K562 (cell line): ENCODE data around the gene DPP9. TPM values are rescaled to one million over a fixed set of nuclear protein-coding genes. Genes with fewer than 3 reads are reported as not detected.
A peak's percentile ranks its signal among the peaks of the same experiment; 100 is the strongest.
"Not testable (repeated sequence)": the region's sequence is repeated elsewhere in the genome, so short reads cannot be mapped to it uniquely, and the experiment has no call there.

Experiments
- ATAC-seq: fragments of 200-7000 bp; cut with Tn5 transposase; 3 replicates; pipeline ENCODE4 v1.9.1; 2020; ENCODE audit warnings: moderate library complexity
- BruUV-seq: library from RNA; stranded (reverse); fragments of 400-500 nt; replicated peaks from 2 replicates; lab custom pipeline; 2021; lab: Mats Ljungman, UMichigan
- CTCF ChIA-PET: fragments of 300-600 bp; formaldehyde crosslinking; extraction: SDS; loops from one replicate; lab custom pipeline; 2021; ENCODE audit warnings: low intra/inter-chr PET ratio; lab: Yijun Ruan, JAX
- POLR2A ChIA-PET: fragments of 300-600, 350-650 bp; sonication (Branson Sonifier 250); formaldehyde crosslinking; extraction: SDS; loops from one replicate; lab custom pipeline; 2021; ENCODE audit warnings: antibody characterized with exemption, inconsistent platforms; lab: Yijun Ruan, JAX
- DNase-seq, 4 experiments: peaks; one replicate each; pipeline versions ENCODE4 v3.0.0 to v3.0.0-alpha.2; 2011 to 2018; ENCODE audit warnings: low spot score in 3 of 4, mixed read lengths in 3 of 4; ENCODE audit errors: extremely low read depth in 1 of 4
- FAIRE-seq: peaks from 2 replicates; lab custom pipeline; 2011; peaks lifted over from hg19 to GRCh38; lab: Jason Lieb, UNC
- H2AFZ ChIP-seq: 2 replicates; pipeline ENCODE4 v1.6.0; 2011; ENCODE audit warnings: low read depth, low read length, control low read depth, inconsistent platforms
- H3K27ac ChIP-seq: fragments of 200-600 bp; 3 replicates; pipeline ENCODE4 v1.8.0; 2011; ENCODE audit warnings: low read depth, mild to moderate bottlenecking, control low read depth, inconsistent platforms, low read length, moderate library complexity, mixed read lengths; ENCODE audit errors: extremely low read depth
- H3K27me3 ChIP-seq, 2 experiments: fragments of 300-600 bp in 1 of 2; 2 replicates in 1 of 2; 3 replicates in 1 of 2; pipeline versions ENCODE4 v1.6.0 to v1.8.0; 2011; ENCODE audit warnings: inconsistent platforms in 2 of 2, low read length in 2 of 2, mild to moderate bottlenecking in 1 of 2, mixed read lengths in 1 of 2, moderate library complexity in 1 of 2; ENCODE audit not compliant: control insufficient read depth in 2 of 2, insufficient read depth in 2 of 2
- H3K36me3 ChIP-seq: fragments of 300-600 bp; 3 replicates; pipeline ENCODE4 v1.8.0; 2011; ENCODE audit warnings: mild to moderate bottlenecking, low read length, inconsistent platforms; ENCODE audit not compliant: control insufficient read depth, insufficient read depth
- H3K4me1 ChIP-seq, 2 experiments: fragments of 200-600 bp in 1 of 2; replicated peaks in 1 of 2; 2 replicates in 1 of 2; 3 replicates in 1 of 2; pipeline versions ENCODE4 v1.5.1 to v1.8.0; 2011; ENCODE audit warnings: inconsistent platforms in 2 of 2, low read length in 2 of 2, mild to moderate bottlenecking in 1 of 2, mixed read lengths in 1 of 2, moderate library complexity in 1 of 2; ENCODE audit not compliant: control insufficient read depth in 2 of 2, insufficient read depth in 2 of 2
- H3K4me2 ChIP-seq: 2 replicates; pipeline ENCODE4 v1.6.1; 2011; ENCODE audit warnings: low read length, control low read depth, inconsistent platforms, mixed read lengths; ENCODE audit not compliant: insufficient read depth
- H3K4me3 ChIP-seq: fragments of 200-600 bp; sonication (generic), shearing (Covaris generic); 2 replicates; pipeline ENCODE4 v1.5.1; 2016; ENCODE audit warnings: control low read depth, inconsistent platforms
- H3K79me2 ChIP-seq: fragments of 200-600 bp; 3 replicates; pipeline ENCODE4 v1.8.0; 2011; ENCODE audit warnings: low read length, inconsistent platforms; ENCODE audit not compliant: control insufficient read depth, insufficient read depth
- H3K9ac ChIP-seq, 2 experiments: 2 replicates each; pipeline versions ENCODE4 v1.6.0 to v1.6.1; 2011; ENCODE audit warnings: low read depth in 2 of 2, low read length in 2 of 2, control low read depth in 1 of 2, inconsistent platforms in 1 of 2, mild to moderate bottlenecking in 1 of 2, mixed read lengths in 1 of 2; ENCODE audit not compliant: insufficient read depth in 1 of 2
- H3K9me1 ChIP-seq: one replicate; pipeline ENCODE4 v1.6.0; 2011; ENCODE audit warnings: inconsistent platforms, mild to moderate bottlenecking, low read length, moderate library complexity; ENCODE audit not compliant: control insufficient read depth, insufficient read depth
- H3K9me3 ChIP-seq: replicated peaks from 2 replicates; pipeline ENCODE4 v1.5.1; 2011; ENCODE audit warnings: low read depth, low read length, inconsistent platforms; ENCODE audit not compliant: control insufficient read depth, insufficient read depth
- H4K20me1 ChIP-seq: replicated peaks from 2 replicates; pipeline ENCODE4 v1.6.1; 2011; ENCODE audit warnings: low read length, inconsistent platforms, mixed read lengths; ENCODE audit not compliant: control insufficient read depth, insufficient read depth
- BRD4 ChIP-seq: fragments of 200-600 bp; sonication (generic); IDR thresholded peaks from 2 replicates; pipeline ENCODE4 v1.6.1; 2017; ENCODE audit warnings: inconsistent platforms
- ELF4 ChIP-seq: fragments of 450-650 bp; formaldehyde crosslinking; IDR thresholded peaks from 2 replicates; pipeline ENCODE4 v1.4.0; 2022; ENCODE audit warnings: missing genetic modification characterization
- ETV1 ChIP-seq: fragments of 450-650 bp; conservative IDR thresholded peaks from 2 replicates; pipeline ENCODE4 v1.6.1; 2016; ENCODE audit warnings: missing genetic modification characterization, control low read depth, low read depth, missing compliant biosample characterization
- FOXP4 ChIP-seq: sonication (generic); formaldehyde crosslinking; IDR thresholded peaks from 2 replicates; pipeline ENCODE4 v1.8.0; 2022; ENCODE audit warnings: mild to moderate bottlenecking, missing genetic modification reagents, borderline replicate concordance
- ILK ChIP-seq: fragments of 450-650 bp; IDR thresholded peaks from 2 replicates; pipeline ENCODE4 v1.6.1; 2016; ENCODE audit warnings: missing genetic modification characterization, low read depth, mild to moderate bottlenecking, missing compliant biosample characterization, moderate library complexity, borderline replicate concordance
- LEF1 ChIP-seq: fragments of 450-650 bp; IDR thresholded peaks from 2 replicates; pipeline ENCODE4 v1.6.1; 2016; ENCODE audit warnings: mild to moderate bottlenecking
- NCOA2 ChIP-seq, 2 experiments: fragments of 450-650 bp; IDR thresholded peaks; 2 replicates each; pipeline ENCODE4 v1.6.1; 2018; ENCODE audit warnings: mild to moderate bottlenecking in 2 of 2, moderate library complexity in 1 of 2; ENCODE audit not compliant: partially characterized antibody in 2 of 2
- NONO ChIP-seq, 2 experiments: fragments of 200-400 bp in 1 of 2; fragments of 450-650 bp in 1 of 2; formaldehyde crosslinking in 1 of 2; IDR thresholded peaks; 2 replicates each; pipeline ENCODE4 v1.6.1; 2017; ENCODE audit warnings: low read depth in 2 of 2, mild to moderate bottlenecking in 2 of 2, moderate library complexity in 2 of 2, low read length in 1 of 2
- PHB2 ChIP-seq: fragments of 450-650 bp; IDR thresholded peaks from 2 replicates; pipeline ENCODE4 v1.6.1; 2017; ENCODE audit warnings: low read depth
- POLR2A ChIP-seq: fragments of 450-650 bp; conservative IDR thresholded peaks from 2 replicates; pipeline ENCODE4 v1.6.1; 2016
- ZNF717 ChIP-seq: fragments of 250-450 bp; sonication (Bioruptor Pico); IDR thresholded peaks from 2 replicates; pipeline ENCODE4 v1.5.0; 2021
- WGBS: fragments of 100-300 bp; shearing (Covaris generic); methylation state at CpG from one replicate; pipeline ENCODE4 v1.1.6; 2016; ENCODE audit warnings: low coverage, mixed read lengths; ENCODE audit not compliant: insufficient coverage; ENCODE audit errors: missing lambda C conversion rate; 5-methylcytosine and 5-hydroxymethylcytosine counted together
- in situ Hi-C: fragments of 300-500 bp; cut with MboI; formaldehyde crosslinking; loops from 4 replicates; pipeline ENCODE4 v1.15.0; 2018; ENCODE audit warnings: inconsistent platforms, mixed read lengths
- intact Hi-C: fragments of 100-400 bp; cut with micrococcal nuclease; formaldehyde crosslinking; loops from 2 replicates; pipeline ENCODE4 v1.14.2; 2022
- polyA plus RNA-seq, 8 experiments: library from polyadenylated mRNA; depleted of rRNA in 4 of 8; stranded (reverse) in 5 of 8; unstranded in 3 of 8; fragments of >200 nt; fragmentation: Nextera tagmentation in 2 of 8; fragmentation: Illumina TruSeq in 1 of 8; extraction: Ambion mirVana in 2 of 8; extraction: Trizol in 1 of 8; gene quantifications; 2 replicates each; pipeline versions ENCODE4 v1.2.1 to v1.2.3, GENCODE V29; 2011 to 2014; ENCODE audit warnings: inconsistent platforms in 1 of 8, missing spikeins in 1 of 8
- total RNA-seq, 7 experiments: library from RNA; depleted of rRNA in 6 of 7; stranded (reverse); fragments of >200 nt in 6 of 7; fragmentation: Illumina TruSeq in 2 of 7; extraction: Trizol in 2 of 7; gene quantifications; 2 replicates each; pipeline versions ENCODE4 v1.2.1 to v1.2.3, GENCODE V29; 2011 to 2021; ENCODE audit warnings: low replicate concordance in 1 of 7
- TF ChIP-seq, protein P1 (sequence below), 3 experiments: IDR thresholded peaks in 2 of 3; conservative IDR thresholded peaks in 1 of 3; 2 replicates each; pipeline ENCODE4 v1.5.1; 2011 to 2012; ENCODE audit warnings: low read length in 3 of 3, mild to moderate bottlenecking in 3 of 3, control low read depth in 2 of 3, improper control_type of control experiment in 1 of 3, inconsistent platforms in 1 of 3, low read depth in 1 of 3, mixed read lengths in 1 of 3, moderate library complexity in 1 of 3; ENCODE audit not compliant: insufficient read depth in 2 of 3

DPP9 gene
- total and polyA plus RNA-seq, 9 of the 15 experiments (the other 6 are each of a cell fraction or from before 2014, with no cell fraction given): 0.90 to 66.7 (median 24.5) TPM

GRCh38 chr19:4715529-4716221 is 8.0 kb downstream of the DPP9 start (continued):
- TF ChIP-seq FOXP4 (CRISPR knock-in tag): no peak
- TF ChIP-seq ETV1: no peak
- TF ChIP-seq NCOA2 (IDR thresholded peaks at IDR 0.05; ENCODE audit: partially characterized antibody in 2 of 2): no peak
- no peak for TF ChIP-seq NONO (IDR thresholded peaks at IDR 0.05; ENCODE audit: low read depth in 2 of 2, low read length in 1 of 2)
- TF ChIP-seq, protein P1, sequence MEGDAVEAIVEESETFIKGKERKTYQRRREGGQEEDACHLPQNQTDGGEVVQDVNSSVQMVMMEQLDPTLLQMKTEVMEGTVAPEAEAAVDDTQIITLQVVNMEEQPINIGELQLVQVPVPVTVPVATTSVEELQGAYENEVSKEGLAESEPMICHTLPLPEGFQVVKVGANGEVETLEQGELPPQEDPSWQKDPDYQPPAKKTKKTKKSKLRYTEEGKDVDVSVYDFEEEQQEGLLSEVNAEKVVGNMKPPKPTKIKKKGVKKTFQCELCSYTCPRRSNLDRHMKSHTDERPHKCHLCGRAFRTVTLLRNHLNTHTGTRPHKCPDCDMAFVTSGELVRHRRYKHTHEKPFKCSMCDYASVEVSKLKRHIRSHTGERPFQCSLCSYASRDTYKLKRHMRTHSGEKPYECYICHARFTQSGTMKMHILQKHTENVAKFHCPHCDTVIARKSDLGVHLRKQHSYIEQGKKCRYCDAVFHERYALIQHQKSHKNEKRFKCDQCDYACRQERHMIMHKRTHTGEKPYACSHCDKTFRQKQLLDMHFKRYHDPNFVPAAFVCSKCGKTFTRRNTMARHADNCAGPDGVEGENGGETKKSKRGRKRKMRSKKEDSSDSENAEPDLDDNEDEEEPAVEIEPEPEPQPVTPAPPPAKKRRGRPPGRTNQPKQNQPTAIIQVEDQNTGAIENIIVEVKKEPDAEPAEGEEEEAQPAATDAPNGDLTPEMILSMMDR (IDR thresholded peaks at IDR 0.05 in 2 of 3, conservative IDR thresholded peaks at IDR 0.05 in 1 of 3; ENCODE audit: insufficient read depth in 2 of 3, low read depth in 1 of 3, low read length in 3 of 3): no peak
- TF ChIP-seq ILK (tag): no peak
- TF ChIP-seq LEF1: no peak
- no peak for TF ChIP-seq BRD4
- no peak for TF ChIP-seq ZNF717
- no peak for TF ChIP-seq POLR2A
- no peak for TF ChIP-seq PHB2
- no peak for TF ChIP-seq ELF4 (CRISPR knock-in tag)

DNA sequence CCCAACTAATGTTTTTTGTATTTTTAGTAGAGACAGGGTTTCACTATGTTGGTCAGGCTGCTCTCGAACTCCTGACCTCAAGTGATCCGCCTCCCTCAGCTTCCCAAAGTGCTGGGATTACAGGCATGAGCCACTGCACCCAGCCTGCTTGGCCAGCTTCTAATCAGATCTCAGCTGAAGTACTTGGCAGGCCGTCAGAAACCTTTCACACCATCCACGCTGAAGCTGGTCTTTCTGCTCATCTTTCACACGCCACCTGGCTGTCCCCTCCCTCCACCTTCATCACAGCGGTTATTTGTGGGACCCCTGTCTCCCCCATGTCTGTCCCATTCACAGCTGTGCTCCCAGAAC is 8.5 kb downstream of the DPP9 start:
- H3K9me1 ChIP-seq, intact Hi-C loops, DNase-seq, CTCF ChIA-PET, H3K79me2 ChIP-seq, H3K4me2 ChIP-seq, H3K27me3 ChIP-seq, H3K9me3 ChIP-seq, ATAC-seq, H3K27ac ChIP-seq, in situ Hi-C loops, H2AFZ ChIP-seq, FAIRE-seq, BruUV-seq, H3K4me3 ChIP-seq, H4K20me1 ChIP-seq: not testable (repeated sequence)
- Histone ChIP-seq H3K4me1 (peaks cover 0 to 31% of the 10 kb centered on the region in 2 experiments; a peak in 2 of 5 replicates), H3K36me3 (peaks cover 88% of the 10 kb centered on the region; the same call in 2 of the 3 replicates), H3K9ac (peak overlapping the region in 1 of 2 experiments; percentile 2; a peak in 1 of 4 replicates)
- 80% methylated on average over 6 of the region's 6 CpGs for WGBS
- POLR2A ChIA-PET: interaction anchor here (0.5 kb wide), 1 partner anchor 210 kb away, joined by 3 read pairs; no protein-coding TSS in a partner anchor
